SK-N-SH (cell line): ENCODE measurements around the gene SELENOP. TPM values are rescaled to one million over a fixed set of nuclear protein-coding genes. Genes with fewer than 3 reads are reported as not detected.

ENCODE experiments used
- CTCF ChIA-PET: fragments of 300-600, 350-600 bp; formaldehyde crosslinking; extraction: SDS; loops from one replicate; lab custom pipeline; 2021; lab: Yijun Ruan, JAX
- POLR2A ChIA-PET: fragments of 350-600 bp; sonication (Branson Sonifier 250); formaldehyde crosslinking; extraction: SDS; loops from one replicate; lab custom pipeline; 2020; ENCODE audit warnings: antibody characterized with exemption, inconsistent platforms; lab: Yijun Ruan, JAX
- DNase-seq: peaks from one replicate; pipeline ENCODE4 v3.0.0; 2012
- H2AFZ ChIP-seq: fragments of 200-600 bp; sonication (generic); 2 replicates; pipeline ENCODE4 v1.8.1; 2016; ENCODE audit warnings: antibody characterized with exemption, mild to moderate bottlenecking, low read depth
- H3F3A ChIP-seq: fragments of 200-600 bp; sonication (generic); replicated peaks from 2 replicates; pipeline ENCODE3; 2016; ENCODE audit warnings: antibody characterized with exemption, mild to moderate bottlenecking; ENCODE audit not compliant: insufficient read depth
- H3K27ac ChIP-seq, 2 experiments: fragments of 200-500 bp in 1 of 2; fragments of 200-600 bp in 1 of 2; sonication (Bioruptor generic) in 1 of 2; sonication (generic), shearing (Covaris generic) in 1 of 2; 2 replicates each; pipeline versions ENCODE4 v1.5.1 to v1.6.1; 2014 to 2016; ENCODE audit warnings: low read depth in 2 of 2, inconsistent platforms in 1 of 2, low read length in 1 of 2, mild to moderate bottlenecking in 1 of 2, mixed read lengths in 1 of 2
- H3K27me3 ChIP-seq: fragments of 200-600 bp; sonication (generic), shearing (Covaris generic); 2 replicates; pipeline ENCODE4 v1.6.1; 2016; ENCODE audit warnings: mixed run types; ENCODE audit not compliant: insufficient read depth
- H3K36me3 ChIP-seq, 2 experiments: fragments of 200-500 bp in 1 of 2; fragments of 200-600 bp in 1 of 2; sonication (Bioruptor generic) in 1 of 2; sonication (generic) in 1 of 2; replicated peaks in 1 of 2; 2 replicates each; pipeline versions ENCODE3 to v1.5.1; 2014 to 2016; ENCODE audit warnings: low read length in 1 of 2, mild to moderate bottlenecking in 1 of 2; ENCODE audit not compliant: insufficient read depth in 2 of 2, control insufficient read depth in 1 of 2
- H3K4me1 ChIP-seq, 2 experiments: fragments of 200-500 bp in 1 of 2; fragments of 200-600 bp in 1 of 2; sonication (Bioruptor generic) in 1 of 2; sonication (generic), shearing (Covaris generic) in 1 of 2; 2 replicates each; pipeline versions ENCODE4 v1.5.1 to v1.6.1; 2014 to 2016; ENCODE audit warnings: low read depth in 1 of 2, low read length in 1 of 2, mixed run types in 1 of 2; ENCODE audit not compliant: insufficient read depth in 2 of 2, control insufficient read depth in 1 of 2
- H3K4me2 ChIP-seq: fragments of 200-600 bp; sonication (generic), shearing (Covaris generic); 2 replicates; pipeline ENCODE4 v1.6.1; 2017; ENCODE audit warnings: mixed run types
- H3K4me3 ChIP-seq, 2 experiments: fragments of 200-500 bp in 1 of 2; fragments of 200-600 bp in 1 of 2; sonication (Bioruptor generic) in 1 of 2; sonication (generic), shearing (Covaris generic) in 1 of 2; 2 replicates each; pipeline versions ENCODE4 v1.5.1 to v1.8.1; 2014 to 2016; ENCODE audit warnings: low read depth in 2 of 2, inconsistent platforms in 1 of 2, low read length in 1 of 2, mild to moderate bottlenecking in 1 of 2, mixed read lengths in 1 of 2, moderate library complexity in 1 of 2
- H3K79me2 ChIP-seq: fragments of 200-600 bp; sonication (generic); 2 replicates; pipeline ENCODE4 v1.8.1; 2017; ENCODE audit warnings: mild to moderate bottlenecking; ENCODE audit not compliant: insufficient read depth
- H3K9ac ChIP-seq: fragments of 200-600 bp; sonication (generic); 2 replicates; pipeline ENCODE4 v1.6.1; 2017; ENCODE audit warnings: mixed run types
- H3K9me2 ChIP-seq: fragments of 200-600 bp; sonication (generic); 2 replicates; pipeline ENCODE4 v1.6.1; 2017; ENCODE audit warnings: mixed run types
- H3K9me3 ChIP-seq: fragments of 200-600 bp; sonication (generic); 2 replicates; pipeline ENCODE4 v1.6.1; 2017; ENCODE audit warnings: mixed run types, mild to moderate bottlenecking, moderate library complexity
- H4K20me1 ChIP-seq: fragments of 200-600 bp; sonication (generic); 2 replicates; pipeline ENCODE4 v1.6.1; 2017; ENCODE audit warnings: mild to moderate bottlenecking, mixed run types; ENCODE audit not compliant: insufficient read depth
- EZH2phosphoT487 ChIP-seq: fragments of 200-600 bp; sonication (generic); IDR thresholded peaks from 2 replicates; pipeline ENCODE4 v1.6.1; 2017; ENCODE audit warnings: low read depth, mixed run types, mild to moderate bottlenecking, antibody characterized with exemption, moderate library complexity, borderline replicate concordance
- FOSL2 ChIP-seq: IDR thresholded peaks from 2 replicates; pipeline ENCODE4 v1.4.0; 2012; ENCODE audit warnings: low read depth, mild to moderate bottlenecking, moderate library complexity, borderline replicate concordance
- FOXJ3 ChIP-seq: sonication (generic); formaldehyde crosslinking; IDR thresholded peaks from 2 replicates; pipeline ENCODE4 v1.5.1; 2020; ENCODE audit warnings: mild to moderate bottlenecking, missing genetic modification reagents
- GATA2 ChIP-seq: sonication (generic); formaldehyde crosslinking; IDR thresholded peaks from 2 replicates; pipeline ENCODE4 v1.5.0; 2020; ENCODE audit warnings: mild to moderate bottlenecking, missing genetic modification reagents
- JUND ChIP-seq: IDR thresholded peaks from 2 replicates; pipeline ENCODE4 v1.4.0; 2012
- NRF1 ChIP-seq: IDR thresholded peaks from 2 replicates; pipeline ENCODE4 v1.6.1; 2012; ENCODE audit warnings: low read depth, mild to moderate bottlenecking, low read length
- RAD21 ChIP-seq: IDR thresholded peaks from 2 replicates; pipeline ENCODE4 v1.6.1; 2012; ENCODE audit warnings: mild to moderate bottlenecking, low read length
- RCOR1 ChIP-seq: fragments of 150-350 bp; IDR thresholded peaks from 2 replicates; pipeline ENCODE4 v1.6.1; 2017; ENCODE audit warnings: antibody characterized with exemption, low read length
- RXRA ChIP-seq: IDR thresholded peaks from 2 replicates; pipeline ENCODE4 v1.4.0; 2012; ENCODE audit warnings: low read depth, mild to moderate bottlenecking, borderline replicate concordance
- SIN3A ChIP-seq: IDR thresholded peaks from 2 replicates; pipeline ENCODE4 v1.6.1; 2012; ENCODE audit warnings: low read depth, mild to moderate bottlenecking, low read length, moderate library complexity, borderline replicate concordance
- SMC3 ChIP-seq: IDR thresholded peaks from 2 replicates; pipeline ENCODE4 v1.6.1; 2012; ENCODE audit warnings: low read depth, low read length, improper control_type of control experiment
- TCF12 ChIP-seq: IDR thresholded peaks from 2 replicates; pipeline ENCODE4 v1.4.0; 2012
- TEAD4 ChIP-seq: IDR thresholded peaks from 2 replicates; pipeline ENCODE4 v1.4.0; 2012; ENCODE audit warnings: mild to moderate bottlenecking, borderline replicate concordance; ENCODE audit not compliant: insufficient read depth
- WGBS: methylation state at CpG from one replicate; pipeline ENCODE4 v1.1.6; 2017; ENCODE audit warnings: low lambda C conversion rate; 5-methylcytosine and 5-hydroxymethylcytosine counted together
- polyA plus RNA-seq, 3 experiments: library from polyadenylated mRNA; depleted of rRNA; stranded (reverse); fragments of >200 nt; gene quantifications; 2 replicates each; pipeline ENCODE4 v1.2.3, GENCODE V29; 2012
- TF ChIP-seq, protein P1 (sequence below): IDR thresholded peaks from 2 replicates; pipeline ENCODE4 v1.4.0; 2012; ENCODE audit warnings: low read depth
- TF ChIP-seq, protein P2 (sequence below): fragments of 150-350 bp; IDR thresholded peaks from 2 replicates; pipeline ENCODE4 v1.6.1; 2016; ENCODE audit warnings: mild to moderate bottlenecking, low read depth, low read length
- TF ChIP-seq, protein P3 (sequence below): IDR thresholded peaks from 2 replicates; pipeline ENCODE4 v1.4.0; 2012; ENCODE audit warnings: low read depth, borderline replicate concordance

Gene SELENOP
- polyA plus RNA-seq, 1 of the 3 experiments (the other 2 are of a cell fraction) = 0.08 TPM

GRCh38 chr5:42799241-42799608 is 12.5 kb downstream of the SELENOP start:
- Histone ChIP-seq H3K4me2 (no peak overlapping the region), H2AFZ (no peak overlapping the region), H3K4me1 (no peaks in the 10 kb centered on the region), H3K27ac (no peak overlapping the region), H3K36me3 (peaks cover 0 to 16% of the 10 kb centered on the region in 2 experiments), H3K9me2 (no peaks in the 10 kb centered on the region; the same call in 1 of the 2 replicates), H4K20me1 (no peaks in the 10 kb centered on the region), H3K79me2 (no peaks in the 10 kb centered on the region), H3K9ac (no peak overlapping the region), H3K27me3 (no peaks in the 10 kb centered on the region), H3K9me3 (no peaks in the 10 kb centered on the region), H3F3A (peaks cover 3% of the 10 kb centered on the region), H3K4me3 (no peak overlapping the region)
- POLR2A ChIA-PET = no interaction called here
- CTCF ChIA-PET = no interaction called here
- TF ChIP-seq GATA2 (no peak), RAD21 (no peak), SMC3 (no peak)
- TF ChIP-seq, protein P1, sequence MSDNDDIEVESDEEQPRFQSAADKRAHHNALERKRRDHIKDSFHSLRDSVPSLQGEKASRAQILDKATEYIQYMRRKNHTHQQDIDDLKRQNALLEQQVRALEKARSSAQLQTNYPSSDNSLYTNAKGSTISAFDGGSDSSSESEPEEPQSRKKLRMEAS = no peak
- DNase-seq = no peak

DNA sequence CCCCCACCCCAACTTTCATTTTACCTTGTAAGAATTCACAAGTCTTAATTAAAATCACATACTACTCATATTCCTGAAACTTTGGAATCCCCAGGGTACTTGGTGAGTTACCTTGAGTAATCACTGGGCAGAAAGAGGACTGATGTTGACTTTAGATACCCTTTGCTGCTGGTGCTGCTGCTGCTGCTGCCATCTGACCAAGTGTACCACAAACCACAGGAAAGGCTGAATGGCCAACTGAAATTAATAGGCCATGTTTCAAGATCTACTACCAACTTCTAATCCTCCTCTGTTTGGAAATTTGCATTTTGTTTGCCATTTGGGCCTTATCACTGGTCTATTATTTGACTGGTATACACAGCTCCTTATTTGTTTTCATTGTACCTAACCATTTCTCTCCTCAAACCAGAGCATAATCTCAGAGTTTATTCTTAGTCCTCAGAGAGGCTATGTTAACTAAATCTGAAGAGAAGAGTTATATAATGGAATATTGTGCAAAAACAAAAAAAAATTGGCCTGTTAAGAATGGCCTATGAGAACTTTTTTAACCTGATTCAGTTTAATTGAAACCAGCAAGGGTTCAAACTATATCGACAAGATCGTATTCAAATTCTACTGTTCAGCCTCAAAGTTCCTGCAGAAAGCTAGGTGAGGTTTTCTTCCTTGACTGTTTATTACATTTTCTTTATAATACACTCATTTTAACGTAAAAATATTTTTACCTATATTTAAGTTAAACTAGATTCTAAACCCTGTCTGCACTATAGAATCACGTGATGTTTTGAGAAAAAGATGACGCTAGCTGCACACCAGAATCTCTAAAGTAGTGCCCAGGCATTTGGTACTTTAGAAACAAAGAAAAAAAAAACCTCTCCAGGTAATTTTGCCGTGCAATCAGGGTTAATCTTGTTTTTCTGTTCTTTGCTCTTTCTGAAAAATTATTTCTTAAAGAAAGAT is 13.1 kb downstream of the SELENOP start:
- Histone ChIP-seq H3K27me3 (no peaks in the 10 kb centered on the region), H3K4me2 (no peak overlapping the region), H4K20me1 (no peaks in the 10 kb centered on the region), H3K79me2 (no peaks in the 10 kb centered on the region), H3K9me2 (no peaks in the 10 kb centered on the region; the same call in 1 of the 2 replicates), H3K36me3 (peaks cover 0 to 16% of the 10 kb centered on the region in 2 experiments), H3K4me1 (no peaks in the 10 kb centered on the region), H3K4me3 (no peak overlapping the region), H3K9ac (no peak overlapping the region), H3K27ac (no peak overlapping the region), H3F3A (peaks cover 3% of the 10 kb centered on the region), H2AFZ (no peak overlapping the region), H3K9me3 (no peaks in the 10 kb centered on the region)
- no peak for DNase-seq
- CTCF ChIA-PET = no interaction called here
- POLR2A ChIA-PET = no interaction called here
- no peak for TF ChIP-seq JUND
- no peak for TF ChIP-seq SIN3A
- no peak for TF ChIP-seq FOXJ3 (CRISPR knock-in tag)
- TF ChIP-seq NRF1 = no peak
- no peak for TF ChIP-seq TEAD4
- 82% methylated on average over 6 of the region's 6 CpGs for WGBS

- no peak overlapping the region for H3K4me3 ChIP-seq
- H4K20me1 ChIP-seq = no peaks in the 10 kb centered on the region
- DNase-seq = no peak
- H3K9me2 ChIP-seq = no peaks in the 10 kb centered on the region; the same call in 1 of the 2 replicates
- CTCF ChIA-PET = interaction anchor here (1.2 kb wide), 1 partner anchor 23 kb away, joined by 3 read pairs; no protein-coding TSS in a partner anchor
- H3K79me2 ChIP-seq = no peaks in the 10 kb centered on the region
- H3K9me3 ChIP-seq = peaks cover 7% of the 10 kb centered on the region; the same call in 1 of the 2 replicates
- no peaks in the 10 kb centered on the region for H3K4me1 ChIP-seq
- TF ChIP-seq JUND (no peak), EZH2phosphoT487 (no peak), RCOR1 (no peak), TCF12 (no peak), TEAD4 (no peak), FOXJ3 (CRISPR knock-in tag) (no peak), SMC3 (no peak), FOSL2 (no peak), NRF1 (no peak), RXRA (no peak)
- TF ChIP-seq, protein P2, sequence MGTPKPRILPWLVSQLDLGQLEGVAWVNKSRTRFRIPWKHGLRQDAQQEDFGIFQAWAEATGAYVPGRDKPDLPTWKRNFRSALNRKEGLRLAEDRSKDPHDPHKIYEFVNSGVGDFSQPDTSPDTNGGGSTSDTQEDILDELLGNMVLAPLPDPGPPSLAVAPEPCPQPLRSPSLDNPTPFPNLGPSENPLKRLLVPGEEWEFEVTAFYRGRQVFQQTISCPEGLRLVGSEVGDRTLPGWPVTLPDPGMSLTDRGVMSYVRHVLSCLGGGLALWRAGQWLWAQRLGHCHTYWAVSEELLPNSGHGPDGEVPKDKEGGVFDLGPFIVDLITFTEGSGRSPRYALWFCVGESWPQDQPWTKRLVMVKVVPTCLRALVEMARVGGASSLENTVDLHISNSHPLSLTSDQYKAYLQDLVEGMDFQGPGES = no peak
- TF ChIP-seq, protein P3, sequence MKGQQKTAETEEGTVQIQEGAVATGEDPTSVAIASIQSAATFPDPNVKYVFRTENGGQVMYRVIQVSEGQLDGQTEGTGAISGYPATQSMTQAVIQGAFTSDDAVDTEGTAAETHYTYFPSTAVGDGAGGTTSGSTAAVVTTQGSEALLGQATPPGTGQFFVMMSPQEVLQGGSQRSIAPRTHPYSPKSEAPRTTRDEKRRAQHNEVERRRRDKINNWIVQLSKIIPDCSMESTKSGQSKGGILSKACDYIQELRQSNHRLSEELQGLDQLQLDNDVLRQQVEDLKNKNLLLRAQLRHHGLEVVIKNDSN = no peak
- H3K27me3 ChIP-seq = no peaks in the 10 kb centered on the region
- peaks cover 0 to 5% of the 10 kb centered on the region in 2 experiments for H3K36me3 ChIP-seq
- no peak overlapping the region for H3K27ac ChIP-seq
- no peak overlapping the region for H3K4me2 ChIP-seq
- H3K9ac ChIP-seq = no peak overlapping the region
- no peak overlapping the region for H2AFZ ChIP-seq
- no peaks in the 10 kb centered on the region for H3F3A ChIP-seq
- POLR2A ChIA-PET = no interaction called here
These were observed 20.5 kb downstream of the SELENOP start for GRCh38 chr5:42791151-42791550.
